ENCODE results near the gene C1orf94.

C1orf94 gene

GRCh38 chr1:34262023-34262853, 85.5 kb downstream of the C1orf94 start:
- H3K36me3 ChIP-seq (ENCODE audit: insufficient read depth, low read length), result no peaks in the 10 kb centered on the region
- no peaks in the 10 kb centered on the region for H3K9me3 ChIP-seq (ENCODE audit: control insufficient read depth, insufficient read depth, low read length)
- peaks cover 10% of the 10 kb centered on the region; the same call in 1 of the 2 replicates for H3K4me1 ChIP-seq (ENCODE audit: insufficient read depth, low read length)
- H3K9ac ChIP-seq (ENCODE audit: low read depth, low read length), result no peak overlapping the region

GRCh38 chr1:34262921-34263320, 86.2 kb downstream of the C1orf94 start:
- Histone ChIP-seq H3K36me3 (ENCODE audit: insufficient read depth, low read length) (no peaks in the 10 kb centered on the region), H3K4me1 (ENCODE audit: insufficient read depth, low read length) (peaks cover 10% of the 10 kb centered on the region; the same call in 1 of the 2 replicates), H3K9ac (ENCODE audit: low read depth, low read length) (no peak overlapping the region), H3K9me3 (ENCODE audit: control insufficient read depth, insufficient read depth, low read length) (no peaks in the 10 kb centered on the region)

GRCh38 chr1:34263406-34263805, 86.7 kb downstream of the C1orf94 start:
- Histone ChIP-seq H3K9me3 (ENCODE audit: control insufficient read depth, insufficient read depth, low read length) (no peaks in the 10 kb centered on the region), H3K36me3 (ENCODE audit: insufficient read depth, low read length) (no peaks in the 10 kb centered on the region), H3K9ac (ENCODE audit: low read depth, low read length) (no peak overlapping the region), H3K4me1 (ENCODE audit: insufficient read depth, low read length) (peaks cover 10% of the 10 kb centered on the region; the same call in 1 of the 2 replicates)

GRCh38 chr1:34265396-34265795, 88.7 kb downstream of the C1orf94 start:
- no peaks in the 10 kb centered on the region for H3K9me3 ChIP-seq (ENCODE audit: control insufficient read depth, insufficient read depth, low read length)

GRCh38 chr1:34266127-34266951, 89.6 kb downstream of the C1orf94 start:
- Histone ChIP-seq H3K9ac (ENCODE audit: low read depth, low read length) (peak overlapping the region; percentile 28; the same call in 1 of the 2 replicates), H3K9me3 (ENCODE audit: control insufficient read depth, insufficient read depth, low read length) (no peaks in the 10 kb centered on the region), H3K4me1 (ENCODE audit: insufficient read depth, low read length) (peaks cover 10% of the 10 kb centered on the region; the same call in 1 of the 2 replicates), H3K36me3 (ENCODE audit: insufficient read depth, low read length) (no peaks in the 10 kb centered on the region)

More at GRCh38 chr1:34265396-34265795, 88.7 kb downstream of the C1orf94 start:
- no peak overlapping the region for H3K9ac ChIP-seq (ENCODE audit: low read depth, low read length)
- no peaks in the 10 kb centered on the region for H3K36me3 ChIP-seq (ENCODE audit: insufficient read depth, low read length)
- peaks cover 10% of the 10 kb centered on the region; the same call in 1 of the 2 replicates for H3K4me1 ChIP-seq (ENCODE audit: insufficient read depth, low read length)

- Histone ChIP-seq H3K9ac (ENCODE audit: low read depth, low read length) (no peak overlapping the region), H3K9me3 (ENCODE audit: control insufficient read depth, insufficient read depth, low read length) (no peaks in the 10 kb centered on the region), H3K4me1 (ENCODE audit: insufficient read depth, low read length) (peaks cover 10% of the 10 kb centered on the region; the same call in 1 of the 2 replicates), H3K36me3 (ENCODE audit: insufficient read depth, low read length) (no peaks in the 10 kb centered on the region)
Measured at GRCh38 chr1:34267326-34267725, 90.6 kb downstream of the C1orf94 start.

- Histone ChIP-seq H3K4me1 (ENCODE audit: insufficient read depth, low read length) (peaks cover 10% of the 10 kb centered on the region; the same call in 1 of the 2 replicates), H3K9me3 (ENCODE audit: control insufficient read depth, insufficient read depth, low read length) (no peaks in the 10 kb centered on the region), H3K36me3 (ENCODE audit: insufficient read depth, low read length) (no peaks in the 10 kb centered on the region), H3K9ac (ENCODE audit: low read depth, low read length) (no peak overlapping the region)
Measured at GRCh38 chr1:34268311-34268954, 91.7 kb downstream of the C1orf94 start.
